GM19397 (cell line): Measurements from ENCODE around the gene GPR21.

Experiments used
- ATAC-seq: cut with Tn5 transposase; IDR thresholded peaks from one replicate; pipeline ENCODE4 v1.9.1; 2021; ENCODE audit warnings: mild to moderate bottlenecking, moderate library complexity; ENCODE audit not compliant: unreplicated experiment

GPR21 gene

GRCh38 chr9:123031963-123032362 lies 1.5 kb upstream of the GPR21 start:
- ATAC-seq, result no peak

- no peak for ATAC-seq
These were observed 566 bp downstream of the GPR21 start for GRCh38 chr9:123033864-123034601.

GRCh38 chr9:123034881-123035510 lies 1.5 kb downstream of the GPR21 start:
- ATAC-seq, result no peak

GRCh38 chr9:123035791-123036190 lies 2.3 kb downstream of the GPR21 start:
- no peak for ATAC-seq

GRCh38 chr9:123036893-123037545 lies 3.6 kb downstream of the GPR21 start:
- ATAC-seq, result no peak

- ATAC-seq, result no peak
These were observed 6.3 kb downstream of the GPR21 start for GRCh38 chr9:123039617-123040219.

GRCh38 chr9:123040801-123041200 lies 7.3 kb downstream of the GPR21 start:
- ATAC-seq, result no peak

GRCh38 chr9:123041489-123041888 lies 8.0 kb downstream of the GPR21 start:
- ATAC-seq, result no peak

GRCh38 chr9:123043081-123043939 lies 9.8 kb downstream of the GPR21 start:
- no peak for ATAC-seq

GRCh38 chr9:123044586-123044985 lies 11.1 kb downstream of the GPR21 start:
- ATAC-seq, result no peak

GRCh38 chr9:123046406-123047195 lies 13.1 kb downstream of the GPR21 start:
- no peak for ATAC-seq

GRCh38 chr9:123048748-123049147 lies 15.3 kb downstream of the GPR21 start:
- ATAC-seq, result no peak

GRCh38 chr9:123049589-123050222 lies 16.2 kb downstream of the GPR21 start:
- ATAC-seq, result no peak

GRCh38 chr9:123053046-123053445 lies 19.6 kb downstream of the GPR21 start:
- no peak for ATAC-seq

GRCh38 chr9:123053711-123054110 lies 20.2 kb downstream of the GPR21 start:
- ATAC-seq, result no peak

GRCh38 chr9:123058834-123059233 lies 25.4 kb downstream of the GPR21 start:
- ATAC-seq, result no peak

GRCh38 chr9:123059472-123060220 lies 26.2 kb downstream of the GPR21 start:
- no peak for ATAC-seq

GRCh38 chr9:123061216-123061615 lies 27.7 kb downstream of the GPR21 start:
- ATAC-seq, result no peak
